Liver (tissue), 9 donors: ENCODE measurements around the gene LANCL1. TPM values are rescaled to one million over a fixed set of nuclear protein-coding genes. Genes with fewer than 3 reads are reported as not detected.
A peak's percentile ranks its signal among the peaks of the same experiment; 100 is the strongest.

Experiments used
- DNase-seq: peaks from one replicate; pipeline ENCODE4 v3.0.0-alpha.2; 2017; ENCODE audit warnings: low spot score
- H3K27ac ChIP-seq, 2 donors: one replicate each; pipeline ENCODE4 v1.7.0; 2013; ENCODE audit warnings: inconsistent platforms in 2 of 2, low read length in 2 of 2, control low read depth in 1 of 2, low read depth in 1 of 2, mild to moderate bottlenecking in 1 of 2
- H3K27me3 ChIP-seq, 4 donors: one replicate each; pipeline versions ENCODE4 v1.6.1 to v1.7.0; 2013; ENCODE audit warnings: low read length in 3 of 4, inconsistent platforms in 1 of 4, mild to moderate bottlenecking in 1 of 4, moderate library complexity in 1 of 4; ENCODE audit not compliant: control insufficient read depth in 4 of 4, insufficient read depth in 4 of 4
- H3K36me3 ChIP-seq, 4 donors: one replicate each; pipeline versions ENCODE4 v1.6.1 to v1.7.0; 2013; ENCODE audit warnings: low read length in 3 of 4, mild to moderate bottlenecking in 3 of 4, low read depth in 1 of 4, moderate library complexity in 1 of 4; ENCODE audit not compliant: control insufficient read depth in 4 of 4, insufficient read depth in 3 of 4
- H3K4me1 ChIP-seq, 4 donors: one replicate each; pipeline versions ENCODE4 v1.6.1 to v1.7.0; 2013; ENCODE audit warnings: low read length in 3 of 4, mild to moderate bottlenecking in 3 of 4, moderate library complexity in 1 of 4; ENCODE audit not compliant: control insufficient read depth in 4 of 4, insufficient read depth in 4 of 4
- H3K4me3 ChIP-seq, 3 donors: one replicate each; pipeline versions ENCODE4 v1.6.1 to v1.7.0; 2013; ENCODE audit warnings: low read length in 3 of 3, control low read depth in 1 of 3, low read depth in 1 of 3, mild to moderate bottlenecking in 1 of 3
- H3K9ac ChIP-seq, 2 donors: one replicate each; pipeline ENCODE4 v1.7.0; 2013; ENCODE audit warnings: low read length in 2 of 2, mild to moderate bottlenecking in 2 of 2, moderate library complexity in 2 of 2, control low read depth in 1 of 2, low read depth in 1 of 2
- H3K9me3 ChIP-seq, 4 donors: one replicate each; pipeline versions ENCODE4 v1.6.1 to v1.7.0; 2013; ENCODE audit warnings: low read length in 3 of 4; ENCODE audit not compliant: control insufficient read depth in 4 of 4
- EGR1 ChIP-seq, 2 donors: IDR thresholded peaks; 2 replicates each; pipeline ENCODE4 v1.6.1; 2016 to 2018; ENCODE audit warnings: antibody characterized with exemption in 2 of 2, low read depth in 2 of 2
- FOXA1 ChIP-seq: IDR thresholded peaks from 2 replicates; pipeline ENCODE4 v1.6.1; 2016; ENCODE audit warnings: antibody characterized with exemption
- FOXA2 ChIP-seq: IDR thresholded peaks from 2 replicates; pipeline ENCODE4 v1.6.1; 2016; ENCODE audit warnings: antibody characterized with exemption
- HNF4A ChIP-seq, 2 donors: conservative IDR thresholded peaks; 2 replicates each; pipeline ENCODE4 v1.6.1; 2016; ENCODE audit warnings: antibody characterized with exemption in 2 of 2, mild to moderate bottlenecking in 2 of 2
- HNF4G ChIP-seq: IDR thresholded peaks from 2 replicates; pipeline ENCODE4 v1.6.1; 2016; ENCODE audit warnings: antibody characterized with exemption
- JUND ChIP-seq, 2 donors: IDR thresholded peaks; 2 replicates each; pipeline ENCODE4 v1.6.1; 2016; ENCODE audit warnings: antibody characterized with exemption in 2 of 2
- NR2F2 ChIP-seq: IDR thresholded peaks from 2 replicates; pipeline ENCODE4 v1.6.1; 2016; ENCODE audit warnings: antibody characterized with exemption
- RAD21 ChIP-seq, 2 donors: IDR thresholded peaks; 2 replicates each; pipeline ENCODE4 v1.6.1; 2016; ENCODE audit warnings: antibody characterized with exemption in 2 of 2, mild to moderate bottlenecking in 2 of 2
- RXRA ChIP-seq, 2 donors: IDR thresholded peaks; 2 replicates each; pipeline ENCODE4 v1.6.1; 2017 to 2018; ENCODE audit warnings: antibody characterized with exemption in 2 of 2, mild to moderate bottlenecking in 1 of 2
- SP1 ChIP-seq: IDR thresholded peaks from 2 replicates; pipeline ENCODE4 v1.6.1; 2018; ENCODE audit warnings: antibody characterized with exemption, mild to moderate bottlenecking
- TAF1 ChIP-seq: conservative IDR thresholded peaks from 2 replicates; pipeline ENCODE4 v1.6.1; 2016; ENCODE audit warnings: antibody characterized with exemption, mild to moderate bottlenecking
- WGBS: extraction: QIAGEN DNeasy Blood & Tissue Kit; methylation state at CpG from one replicate; pipeline ENCODE4 v1.1.7; 2013; 5-methylcytosine and 5-hydroxymethylcytosine counted together
- polyA plus RNA-seq, 2 donors: library from polyadenylated mRNA; stranded (reverse) in 1 of 2; unstranded in 1 of 2; fragments of 200-250 nt in 1 of 2; fragments of >200 nt in 1 of 2; fragmentation: Nextera tagmentation in 1 of 2; extraction: Ambion mirVana in 1 of 2; gene quantifications; one replicate each; pipeline versions ENCODE4 v1.2.1 to v1.2.3, GENCODE V29; 2013 to 2015
- total RNA-seq, 2 donors: library from RNA; depleted of rRNA; stranded (reverse); fragments of >200 nt; gene quantifications; one replicate each; pipeline ENCODE4 v1.2.3, GENCODE V29; 2014
- TF ChIP-seq, protein P1 (sequence below): IDR thresholded peaks from 2 replicates; pipeline ENCODE4 v1.6.1; 2016; ENCODE audit warnings: antibody characterized with exemption
- TF ChIP-seq, protein P2 (sequence below): IDR thresholded peaks from 2 replicates; pipeline ENCODE4 v1.6.1; 2016; ENCODE audit warnings: antibody characterized with exemption, mild to moderate bottlenecking
- TF ChIP-seq, protein P3 (sequence below): IDR thresholded peaks from 2 replicates; pipeline ENCODE4 v1.6.1; 2016; ENCODE audit warnings: antibody characterized with exemption
- TF ChIP-seq, protein P4 (sequence below): IDR thresholded peaks from 2 replicates; pipeline ENCODE4 v1.6.1; 2016; ENCODE audit warnings: antibody characterized with exemption
- donor health status: healthy.
- donor health status: healthy.
- donor health status: healthy.
- donor health status: healthy.
- donor health status: healthy.

LANCL1 gene
- total and polyA plus RNA-seq, 4 donors: 7.2 to 21.0 (median 12.1) TPM

DNA sequence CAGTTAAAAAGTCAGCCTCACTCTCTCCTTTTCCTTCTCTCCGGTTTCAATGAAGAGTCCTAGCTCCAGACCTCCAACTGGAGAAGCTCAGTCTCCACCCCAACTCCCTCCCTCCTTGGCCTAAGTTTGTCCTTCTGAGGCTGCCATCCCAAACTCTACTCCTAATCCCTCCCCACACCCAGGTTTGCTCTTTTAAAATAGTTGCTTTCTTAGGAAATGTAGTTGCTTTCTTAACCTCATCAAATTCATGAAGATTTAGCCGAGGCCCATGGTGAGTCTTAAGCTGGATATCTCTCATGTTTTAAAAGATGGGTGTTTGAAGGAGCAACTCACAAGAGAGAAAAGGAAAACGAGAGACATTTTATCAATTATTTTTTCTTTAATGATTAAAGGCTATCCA, 937 bp upstream of the LANCL1 start:
- Histone ChIP-seq H3K4me1 (peaks cover 2 to 7% (median 6%) of the 10 kb centered on the region in 4 donors), H3K9me3 (no peaks in the 10 kb centered on the region), H3K27ac (no peak overlapping the region), H3K27me3 (no peaks in the 10 kb centered on the region), H3K4me3 (no peak overlapping the region), H3K36me3 (no peaks in the 10 kb centered on the region), H3K9ac (no peak overlapping the region)
- DNase-seq: no peak
- TF ChIP-seq NR2F2 (no peak), HNF4G (no peak), RAD21 (IDR thresholded peaks at IDR 0.05) (no peak), SP1 (no peak)
- TF ChIP-seq, protein P1, sequence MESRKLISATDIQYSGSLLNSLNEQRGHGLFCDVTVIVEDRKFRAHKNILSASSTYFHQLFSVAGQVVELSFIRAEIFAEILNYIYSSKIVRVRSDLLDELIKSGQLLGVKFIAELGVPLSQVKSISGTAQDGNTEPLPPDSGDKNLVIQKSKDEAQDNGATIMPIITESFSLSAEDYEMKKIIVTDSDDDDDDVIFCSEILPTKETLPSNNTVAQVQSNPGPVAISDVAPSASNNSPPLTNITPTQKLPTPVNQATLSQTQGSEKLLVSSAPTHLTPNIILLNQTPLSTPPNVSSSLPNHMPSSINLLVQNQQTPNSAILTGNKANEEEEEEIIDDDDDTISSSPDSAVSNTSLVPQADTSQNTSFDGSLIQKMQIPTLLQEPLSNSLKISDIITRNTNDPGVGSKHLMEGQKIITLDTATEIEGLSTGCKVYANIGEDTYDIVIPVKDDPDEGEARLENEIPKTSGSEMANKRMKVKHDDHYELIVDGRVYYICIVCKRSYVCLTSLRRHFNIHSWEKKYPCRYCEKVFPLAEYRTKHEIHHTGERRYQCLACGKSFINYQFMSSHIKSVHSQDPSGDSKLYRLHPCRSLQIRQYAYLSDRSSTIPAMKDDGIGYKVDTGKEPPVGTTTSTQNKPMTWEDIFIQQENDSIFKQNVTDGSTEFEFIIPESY: no peak
- TF ChIP-seq, protein P2, sequence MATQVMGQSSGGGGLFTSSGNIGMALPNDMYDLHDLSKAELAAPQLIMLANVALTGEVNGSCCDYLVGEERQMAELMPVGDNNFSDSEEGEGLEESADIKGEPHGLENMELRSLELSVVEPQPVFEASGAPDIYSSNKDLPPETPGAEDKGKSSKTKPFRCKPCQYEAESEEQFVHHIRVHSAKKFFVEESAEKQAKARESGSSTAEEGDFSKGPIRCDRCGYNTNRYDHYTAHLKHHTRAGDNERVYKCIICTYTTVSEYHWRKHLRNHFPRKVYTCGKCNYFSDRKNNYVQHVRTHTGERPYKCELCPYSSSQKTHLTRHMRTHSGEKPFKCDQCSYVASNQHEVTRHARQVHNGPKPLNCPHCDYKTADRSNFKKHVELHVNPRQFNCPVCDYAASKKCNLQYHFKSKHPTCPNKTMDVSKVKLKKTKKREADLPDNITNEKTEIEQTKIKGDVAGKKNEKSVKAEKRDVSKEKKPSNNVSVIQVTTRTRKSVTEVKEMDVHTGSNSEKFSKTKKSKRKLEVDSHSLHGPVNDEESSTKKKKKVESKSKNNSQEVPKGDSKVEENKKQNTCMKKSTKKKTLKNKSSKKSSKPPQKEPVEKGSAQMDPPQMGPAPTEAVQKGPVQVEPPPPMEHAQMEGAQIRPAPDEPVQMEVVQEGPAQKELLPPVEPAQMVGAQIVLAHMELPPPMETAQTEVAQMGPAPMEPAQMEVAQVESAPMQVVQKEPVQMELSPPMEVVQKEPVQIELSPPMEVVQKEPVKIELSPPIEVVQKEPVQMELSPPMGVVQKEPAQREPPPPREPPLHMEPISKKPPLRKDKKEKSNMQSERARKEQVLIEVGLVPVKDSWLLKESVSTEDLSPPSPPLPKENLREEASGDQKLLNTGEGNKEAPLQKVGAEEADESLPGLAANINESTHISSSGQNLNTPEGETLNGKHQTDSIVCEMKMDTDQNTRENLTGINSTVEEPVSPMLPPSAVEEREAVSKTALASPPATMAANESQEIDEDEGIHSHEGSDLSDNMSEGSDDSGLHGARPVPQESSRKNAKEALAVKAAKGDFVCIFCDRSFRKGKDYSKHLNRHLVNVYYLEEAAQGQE: no peak
- WGBS: 80% methylated on average over 3 of the region's 3 CpGs

DNA sequence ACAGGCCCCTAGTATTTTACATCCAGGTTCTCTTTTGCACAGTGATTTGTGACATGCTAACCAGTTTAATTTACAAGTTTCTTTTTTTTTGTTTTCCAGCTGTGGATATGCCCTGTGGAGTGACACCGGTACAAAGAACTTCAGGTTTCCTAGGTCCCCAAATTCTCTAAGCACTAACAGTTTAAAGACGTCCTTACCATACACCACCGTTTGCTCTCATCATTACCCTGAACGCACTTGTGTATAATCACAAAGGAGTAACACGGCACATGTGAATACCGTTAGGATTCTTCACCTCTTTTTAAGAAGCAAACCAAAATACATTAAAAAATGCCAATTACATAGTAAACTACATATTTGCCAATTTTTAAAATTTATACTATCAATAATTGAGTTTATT, 853 bp downstream of the LANCL1 start:
- Histone ChIP-seq H3K36me3 (peaks cover 0 to 9% (median 3%) of the 10 kb centered on the region in 4 donors), H3K4me1 (peaks cover 2 to 7% (median 6%) of the 10 kb centered on the region in 4 donors), H3K27ac (no peak overlapping the region), H3K9me3 (no peaks in the 10 kb centered on the region), H3K27me3 (no peaks in the 10 kb centered on the region), H3K4me3 (peak overlapping the region; percentile 74 to 96 (median 92)), H3K9ac (peak overlapping the region; percentile 78 to 80)
- DNase-seq: no peak
- 64% methylated on average over 6 of the region's 6 CpGs for WGBS
- TF ChIP-seq, protein P2: no peak
- TF ChIP-seq EGR1 (IDR thresholded peaks at IDR 0.05; ENCODE audit: low read depth in 2 of 2) (no peak), FOXA2 (no peak)

DNA sequence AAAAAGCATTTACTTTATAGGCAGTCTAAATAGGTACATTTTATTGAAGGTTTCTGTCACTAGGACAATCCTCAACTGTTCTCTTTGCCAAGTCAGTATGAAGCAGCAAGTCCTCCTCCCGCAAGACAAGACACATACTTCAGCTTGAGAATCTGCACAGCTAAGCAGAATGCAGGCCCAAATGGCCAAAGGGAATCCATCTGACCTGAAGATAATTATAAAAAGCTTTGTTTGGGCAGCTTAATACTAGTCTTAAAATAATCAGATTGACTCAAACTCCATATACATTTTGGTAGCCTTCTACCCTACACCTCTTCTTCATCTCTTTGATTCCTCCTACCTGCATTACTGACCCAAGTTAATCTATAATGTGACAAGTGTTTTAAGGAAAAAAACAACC, 1.8 kb downstream of the LANCL1 start:
- Histone ChIP-seq H3K4me3 (no peak overlapping the region), H3K36me3 (peaks cover 0 to 12% (median 5%) of the 10 kb centered on the region in 4 donors), H3K9ac (no peak overlapping the region), H3K4me1 (peaks cover 2 to 7% (median 6%) of the 10 kb centered on the region in 4 donors), H3K27me3 (no peaks in the 10 kb centered on the region), H3K27ac (no peak overlapping the region), H3K9me3 (no peaks in the 10 kb centered on the region)
- WGBS: 90% methylated on average over 1 of the region's 1 CpG
- no peak for DNase-seq
- TF ChIP-seq FOXA2 (no peak), RXRA (IDR thresholded peaks at IDR 0.05) (no peak), HNF4A (conservative IDR thresholded peaks at IDR 0.05) (no peak), TAF1 (no peak), FOXA1 (no peak), JUND (IDR thresholded peaks at IDR 0.05) (no peak), NR2F2 (no peak)
- TF ChIP-seq, protein P3, sequence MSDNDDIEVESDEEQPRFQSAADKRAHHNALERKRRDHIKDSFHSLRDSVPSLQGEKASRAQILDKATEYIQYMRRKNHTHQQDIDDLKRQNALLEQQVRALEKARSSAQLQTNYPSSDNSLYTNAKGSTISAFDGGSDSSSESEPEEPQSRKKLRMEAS: no peak
- TF ChIP-seq, protein P4, sequence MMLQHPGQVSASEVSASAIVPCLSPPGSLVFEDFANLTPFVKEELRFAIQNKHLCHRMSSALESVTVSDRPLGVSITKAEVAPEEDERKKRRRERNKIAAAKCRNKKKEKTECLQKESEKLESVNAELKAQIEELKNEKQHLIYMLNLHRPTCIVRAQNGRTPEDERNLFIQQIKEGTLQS: no peak
- TF ChIP-seq, protein P2: no peak
